HG02938 (cell line): ENCODE results near the gene SLC8B1.

ENCODE experiments used
- ATAC-seq: cut with Tn5 transposase; IDR thresholded peaks from one replicate; pipeline ENCODE4 v1.9.1; 2021; ENCODE audit warnings: mild to moderate bottlenecking, moderate library complexity; ENCODE audit not compliant: unreplicated experiment

The SLC8B1 gene

GRCh38 chr12:113325916-113326315 is 9.0 kb downstream of the SLC8B1 start:
- ATAC-seq, result no peak

GRCh38 chr12:113322343-113322742 is 12.6 kb downstream of the SLC8B1 start:
- no peak for ATAC-seq

- ATAC-seq, result no peak
Measured at GRCh38 chr12:113320401-113320800, 14.5 kb downstream of the SLC8B1 start.

- ATAC-seq, result no peak
Measured at GRCh38 chr12:113318900-113319628, 15.8 kb downstream of the SLC8B1 start.

- no peak for ATAC-seq
Measured at GRCh38 chr12:113318046-113318656, 16.8 kb downstream of the SLC8B1 start.

GRCh38 chr12:113317122-113317521 is 17.8 kb downstream of the SLC8B1 start:
- ATAC-seq, result no peak

GRCh38 chr12:113316155-113316554 is 18.8 kb downstream of the SLC8B1 start:
- no peak for ATAC-seq

GRCh38 chr12:113315358-113315757 is 19.6 kb downstream of the SLC8B1 start:
- ATAC-seq, result no peak

DNA sequence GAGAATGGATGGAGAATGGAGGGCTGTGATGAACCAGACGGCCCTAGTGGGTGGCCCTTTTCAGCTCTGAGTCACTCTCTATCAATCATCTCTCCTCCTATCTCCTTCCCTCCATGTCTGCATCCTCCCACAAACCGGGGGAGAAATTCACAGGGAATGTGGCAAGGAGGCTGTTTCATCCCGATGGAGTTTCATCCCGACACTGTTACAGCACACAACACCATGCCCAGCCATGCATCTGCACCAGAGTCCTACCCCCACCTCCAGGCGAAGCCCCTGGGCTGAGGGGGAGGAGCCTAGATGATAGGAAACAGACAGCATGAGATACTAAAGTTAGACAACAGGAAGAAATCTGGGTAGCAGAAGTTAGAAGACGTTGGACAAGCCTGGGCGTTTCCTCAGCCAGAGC is 20.8 kb downstream of the SLC8B1 start:
- no peak for ATAC-seq

- ATAC-seq, result no peak
Measured at GRCh38 chr12:113310489-113310888, 24.4 kb downstream of the SLC8B1 start.

DNA sequence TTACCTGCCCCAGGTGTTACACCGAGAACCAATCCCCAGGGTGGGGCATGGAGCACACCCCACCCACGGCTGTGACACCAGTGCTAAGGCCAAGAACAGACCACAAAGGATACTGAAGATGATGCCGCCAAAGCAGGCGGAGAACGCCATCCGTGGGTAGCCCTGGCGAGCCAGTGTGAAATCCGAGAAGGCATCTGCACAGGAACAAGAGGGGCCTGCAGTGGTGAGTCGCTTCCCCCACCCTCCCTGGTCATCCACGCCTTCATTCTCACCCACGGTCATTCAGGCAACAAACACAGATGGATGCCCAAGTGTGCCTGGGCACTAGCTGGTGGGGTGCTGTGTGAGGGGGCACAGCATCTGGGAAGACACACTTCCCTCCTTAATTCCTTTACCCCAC is 28.5 kb downstream of the SLC8B1 start:
- ATAC-seq, result no peak

GRCh38 chr12:113305281-113305856 is 29.5 kb downstream of the SLC8B1 start:
- ATAC-seq, result no peak

DNA sequence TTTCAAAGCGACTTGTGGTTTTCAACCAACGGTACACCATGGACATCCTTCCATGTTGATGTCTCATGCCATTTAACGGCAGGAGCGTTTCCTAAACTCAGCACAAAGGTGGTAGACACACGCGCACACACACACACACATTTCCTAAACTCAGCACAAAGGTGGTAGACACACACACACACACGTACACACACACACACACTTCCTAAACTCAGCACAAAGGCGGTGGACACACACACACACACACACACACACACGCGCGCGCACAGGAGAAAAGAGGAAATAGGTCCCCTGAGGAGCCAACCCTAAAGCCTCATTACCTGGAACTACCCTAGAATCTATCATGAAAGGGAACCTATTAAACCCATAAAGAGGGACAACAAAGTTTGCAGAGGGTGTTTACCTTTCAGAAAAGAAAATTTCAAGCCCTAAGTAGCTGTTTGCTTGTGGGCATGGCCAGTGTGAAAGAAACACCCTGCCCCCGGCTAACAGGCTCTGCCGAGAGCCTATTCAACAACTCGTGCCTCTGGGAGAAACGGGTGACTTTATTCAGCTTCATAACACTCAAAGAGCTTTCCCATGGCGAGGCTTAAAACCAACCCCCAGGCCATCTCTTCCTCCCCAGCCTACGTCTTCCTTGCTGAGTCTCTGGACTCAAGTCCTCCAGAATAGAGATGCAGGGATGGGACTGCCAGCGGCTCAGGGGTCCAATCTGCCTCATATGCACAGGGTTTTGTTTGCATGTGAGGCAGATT is 31.8 kb downstream of the SLC8B1 start:
- no peak for ATAC-seq

DNA sequence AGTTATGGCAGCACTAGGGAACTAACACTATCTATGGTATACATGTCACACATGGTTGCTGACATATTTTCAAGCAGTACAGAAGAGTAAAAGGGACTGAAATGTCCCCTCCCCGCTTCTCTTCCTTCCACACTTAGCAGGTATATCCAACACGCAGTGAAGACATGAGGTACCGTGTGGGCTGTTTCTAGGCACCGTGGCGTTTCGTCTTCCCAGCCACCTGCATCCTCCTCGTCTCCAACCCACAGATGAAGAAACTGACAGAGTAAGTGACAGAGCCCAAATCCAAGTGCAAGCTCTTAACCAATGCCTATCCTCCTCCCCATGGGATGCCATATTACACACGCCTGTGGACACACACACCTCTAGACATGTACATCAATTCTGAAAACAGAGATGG is 32.4 kb downstream of the SLC8B1 start:
- no peak for ATAC-seq

- no peak for ATAC-seq
Measured at GRCh38 chr12:113301811-113302210, 33.1 kb downstream of the SLC8B1 start.

DNA sequence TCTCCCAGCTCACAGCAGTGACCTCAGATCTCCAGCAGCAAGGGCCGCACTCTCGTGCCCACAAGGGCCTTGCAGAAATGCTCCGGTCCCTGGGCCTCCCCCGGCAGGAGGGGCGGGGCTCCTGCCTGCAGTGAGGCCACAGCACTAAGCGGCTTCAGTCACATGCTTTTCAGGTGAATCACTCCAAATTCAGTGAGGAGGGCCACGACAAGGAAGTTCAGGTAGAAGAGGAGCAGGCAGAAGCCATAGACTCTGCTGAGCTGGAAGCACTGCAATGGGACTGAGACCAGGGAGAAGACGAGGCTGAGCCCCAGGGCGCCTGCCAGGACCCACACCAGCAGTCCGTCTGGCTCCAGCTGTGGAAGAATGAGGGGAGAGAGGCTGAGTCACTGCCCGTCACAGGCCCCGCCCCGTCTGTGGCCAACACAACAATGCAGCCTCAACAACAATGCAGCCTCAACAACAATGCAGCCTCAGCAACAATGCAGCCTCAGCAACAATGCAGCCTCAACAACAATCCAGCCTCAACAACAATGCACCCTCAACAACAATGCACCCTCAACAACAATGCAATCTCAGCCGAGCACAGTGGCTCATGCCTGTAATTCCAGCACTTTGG is 35.2 kb downstream of the SLC8B1 start:
- no peak for ATAC-seq

DNA sequence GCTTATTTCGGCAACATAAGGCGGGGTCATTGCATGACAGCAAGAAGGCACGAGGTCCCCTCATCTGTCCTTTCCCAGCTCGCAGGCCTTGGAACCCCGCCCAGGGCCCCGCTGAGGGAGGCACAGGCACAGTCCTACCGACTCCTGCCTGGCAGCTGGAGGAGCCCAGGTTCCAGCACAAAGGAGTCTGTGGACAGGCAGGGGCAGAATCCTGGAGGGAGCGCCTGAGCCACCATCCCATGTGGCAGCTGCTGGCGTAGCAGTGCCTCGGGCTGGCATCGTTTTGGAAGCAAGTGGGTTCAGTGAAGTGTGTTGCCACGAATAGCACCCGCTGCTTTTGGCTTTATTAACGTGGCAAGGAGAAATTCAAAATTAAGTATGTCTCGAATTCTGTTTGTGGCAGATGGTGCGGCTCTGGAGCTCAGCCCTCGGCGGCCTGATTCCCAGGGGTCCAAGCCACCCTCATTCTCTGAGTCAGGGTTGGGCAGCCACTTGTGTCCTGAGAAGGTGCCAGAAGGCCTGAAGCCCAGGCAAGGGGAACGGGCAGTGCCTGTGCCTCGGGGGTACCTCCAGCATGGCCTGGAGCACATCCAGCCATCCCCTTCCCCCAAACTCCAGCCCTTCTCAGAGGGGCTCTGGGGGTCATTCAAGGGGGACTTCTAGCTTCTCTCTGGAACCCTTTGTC is 35.9 kb downstream of the SLC8B1 start:
- no peak for ATAC-seq

DNA sequence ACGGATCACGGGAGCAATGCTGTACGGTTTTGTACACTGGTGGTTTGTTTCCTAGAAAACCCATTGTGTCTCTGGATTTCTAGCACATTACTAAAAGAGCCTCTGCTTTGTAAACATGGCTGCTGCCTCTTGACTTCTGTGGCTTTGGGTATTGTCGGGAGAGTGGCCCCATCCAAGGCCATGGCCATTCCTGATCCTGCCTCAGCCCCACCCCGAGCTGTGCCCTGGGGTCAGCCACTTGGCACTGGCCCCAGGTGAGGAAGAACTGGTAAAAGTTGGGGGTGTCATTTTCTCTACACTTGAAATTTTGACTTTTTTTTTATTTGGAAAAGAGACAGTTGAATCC is 36.5 kb downstream of the SLC8B1 start:
- no peak for ATAC-seq

- no peak for ATAC-seq
Measured at GRCh38 chr12:113297621-113298471, 37.1 kb downstream of the SLC8B1 start.

- ATAC-seq, result no peak
Measured at GRCh38 chr12:113297214-113297587, 37.7 kb downstream of the SLC8B1 start.
